AG09319 (cell line): ENCODE results near the gene PCCA.

ENCODE experiments used
- DNase-seq: peaks from one replicate; pipeline ENCODE4 v3.0.0-alpha.2; 2010; ENCODE audit warnings: low read depth; ENCODE audit errors: extremely low read depth
- TF ChIP-seq, protein P1 (sequence below): IDR thresholded peaks from 2 replicates; pipeline ENCODE4 v1.5.1; 2011; ENCODE audit warnings: low read depth, mild to moderate bottlenecking, inconsistent platforms, low read length, moderate library complexity

Gene PCCA

DNA sequence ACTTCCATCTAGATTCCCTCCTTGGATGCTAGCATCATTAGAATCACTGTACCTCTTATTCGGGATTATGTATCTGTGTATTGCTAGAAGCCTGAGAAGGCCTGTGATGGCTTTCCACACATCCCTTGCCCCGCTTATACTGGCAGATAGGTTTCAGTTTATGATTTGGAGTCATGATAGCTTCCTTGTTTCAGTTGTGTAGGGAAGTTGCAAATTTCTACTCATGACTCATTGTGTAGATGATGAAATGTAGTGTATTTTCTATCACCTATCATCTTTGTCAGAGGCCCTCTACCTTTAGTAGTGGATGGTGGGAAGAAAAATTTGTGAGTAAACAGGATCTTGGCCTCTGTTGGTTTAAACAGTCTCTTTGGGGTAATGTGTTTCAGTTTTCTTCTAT lies 334.5 kb downstream of the PCCA start:
- DNase-seq, result no peak
- TF ChIP-seq, protein P1, sequence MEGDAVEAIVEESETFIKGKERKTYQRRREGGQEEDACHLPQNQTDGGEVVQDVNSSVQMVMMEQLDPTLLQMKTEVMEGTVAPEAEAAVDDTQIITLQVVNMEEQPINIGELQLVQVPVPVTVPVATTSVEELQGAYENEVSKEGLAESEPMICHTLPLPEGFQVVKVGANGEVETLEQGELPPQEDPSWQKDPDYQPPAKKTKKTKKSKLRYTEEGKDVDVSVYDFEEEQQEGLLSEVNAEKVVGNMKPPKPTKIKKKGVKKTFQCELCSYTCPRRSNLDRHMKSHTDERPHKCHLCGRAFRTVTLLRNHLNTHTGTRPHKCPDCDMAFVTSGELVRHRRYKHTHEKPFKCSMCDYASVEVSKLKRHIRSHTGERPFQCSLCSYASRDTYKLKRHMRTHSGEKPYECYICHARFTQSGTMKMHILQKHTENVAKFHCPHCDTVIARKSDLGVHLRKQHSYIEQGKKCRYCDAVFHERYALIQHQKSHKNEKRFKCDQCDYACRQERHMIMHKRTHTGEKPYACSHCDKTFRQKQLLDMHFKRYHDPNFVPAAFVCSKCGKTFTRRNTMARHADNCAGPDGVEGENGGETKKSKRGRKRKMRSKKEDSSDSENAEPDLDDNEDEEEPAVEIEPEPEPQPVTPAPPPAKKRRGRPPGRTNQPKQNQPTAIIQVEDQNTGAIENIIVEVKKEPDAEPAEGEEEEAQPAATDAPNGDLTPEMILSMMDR, result no peak

DNA sequence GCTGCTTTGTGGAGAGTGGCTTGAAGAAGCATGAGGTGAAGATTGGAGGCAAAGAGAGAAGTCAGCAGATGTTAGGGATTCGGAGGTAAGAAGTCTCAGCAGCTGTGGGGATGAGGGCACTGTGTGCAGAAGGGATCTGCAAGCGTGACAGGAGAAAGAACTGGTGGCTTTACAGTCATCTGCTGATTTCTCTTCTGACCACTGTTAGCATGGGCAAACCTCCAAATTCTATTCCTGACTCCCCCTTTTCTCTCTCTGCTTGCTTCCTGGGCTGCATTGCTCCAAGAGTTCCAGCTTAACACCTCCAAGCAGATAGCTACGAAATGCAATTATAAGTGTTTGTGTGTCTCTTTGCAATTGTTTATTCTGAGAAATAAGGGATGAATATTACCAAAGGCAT lies 340.1 kb downstream of the PCCA start:
- DNase-seq, result no peak
- TF ChIP-seq, protein P1, result no peak

DNA sequence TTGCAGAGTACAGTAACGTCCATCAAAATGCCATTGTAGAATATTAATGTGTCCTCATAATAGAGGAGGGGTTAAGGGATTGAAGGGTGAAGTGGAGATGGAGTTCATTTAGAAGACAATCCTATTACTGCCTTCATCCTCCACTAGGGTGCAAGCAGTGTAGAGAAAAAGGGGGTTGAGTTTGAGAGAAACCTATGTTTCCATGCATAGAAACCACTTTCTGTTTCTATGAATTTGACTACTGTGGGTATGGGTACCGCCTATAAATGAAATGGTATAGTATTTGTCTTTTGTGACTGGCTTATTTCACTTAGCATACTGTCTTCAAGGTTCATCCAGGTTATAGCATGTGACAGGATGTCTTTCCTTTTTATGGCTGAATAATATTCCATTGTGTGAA lies 343.7 kb downstream of the PCCA start:
- TF ChIP-seq, protein P1, result no peak
- DNase-seq, result no peak

DNA sequence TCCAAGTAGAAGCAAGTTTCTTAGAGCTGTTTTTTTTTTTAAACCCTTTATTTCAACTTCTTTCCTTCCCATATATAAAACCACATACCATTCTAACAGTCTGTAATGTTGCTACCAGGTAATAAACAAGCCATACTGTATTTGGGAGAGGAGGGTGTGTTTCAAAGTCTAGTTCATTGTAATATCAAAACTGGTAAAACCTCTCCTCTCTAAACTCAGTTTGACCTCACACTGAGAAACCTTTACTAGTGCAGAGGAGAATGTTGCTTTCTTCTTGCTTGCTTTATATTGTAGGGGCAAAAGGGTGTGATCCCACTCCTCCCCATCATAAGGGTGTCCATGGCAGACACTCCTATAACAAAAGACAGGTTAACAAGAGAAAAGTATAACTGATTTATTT lies 344.6 kb downstream of the PCCA start:
- DNase-seq, result no peak
- TF ChIP-seq, protein P1, result no peak

DNA sequence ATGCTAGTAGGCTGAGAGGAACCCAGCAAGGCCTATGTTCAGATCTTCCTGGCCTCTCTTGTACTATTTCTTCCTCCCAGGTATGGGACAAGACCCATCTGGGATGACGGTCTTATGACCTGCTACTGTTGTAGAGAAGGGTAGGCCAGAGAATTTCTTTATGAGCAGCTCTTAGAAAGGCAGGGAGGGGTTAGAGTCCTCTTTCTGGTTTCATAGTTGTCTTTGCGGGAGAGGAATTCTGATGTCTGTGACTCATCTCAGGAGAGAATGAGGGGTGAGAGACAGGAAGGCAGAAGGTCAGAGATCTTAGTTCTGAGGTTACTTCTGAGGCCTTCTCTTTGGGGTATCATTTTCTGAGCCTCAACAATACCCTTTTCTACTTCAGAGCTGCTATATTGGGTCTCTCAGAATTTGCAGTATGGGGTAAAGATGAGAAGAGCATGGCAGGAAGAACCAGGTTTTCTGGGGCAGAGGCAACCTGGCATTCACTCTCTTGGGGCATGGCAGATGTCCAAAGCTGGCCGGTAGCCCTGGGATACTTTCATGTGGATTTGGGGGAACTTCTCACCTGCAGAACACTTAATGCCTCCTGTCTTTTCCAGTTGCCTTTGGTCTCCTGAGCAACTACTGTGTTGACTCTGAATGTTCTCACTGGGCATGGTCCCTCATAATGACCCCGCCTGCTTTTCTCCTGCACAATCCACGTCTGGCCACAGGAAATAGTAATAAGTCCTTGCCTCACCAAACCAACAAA lies 345.3 kb downstream of the PCCA start:
- TF ChIP-seq, protein P1, result no peak
- DNase-seq, result no peak

DNA sequence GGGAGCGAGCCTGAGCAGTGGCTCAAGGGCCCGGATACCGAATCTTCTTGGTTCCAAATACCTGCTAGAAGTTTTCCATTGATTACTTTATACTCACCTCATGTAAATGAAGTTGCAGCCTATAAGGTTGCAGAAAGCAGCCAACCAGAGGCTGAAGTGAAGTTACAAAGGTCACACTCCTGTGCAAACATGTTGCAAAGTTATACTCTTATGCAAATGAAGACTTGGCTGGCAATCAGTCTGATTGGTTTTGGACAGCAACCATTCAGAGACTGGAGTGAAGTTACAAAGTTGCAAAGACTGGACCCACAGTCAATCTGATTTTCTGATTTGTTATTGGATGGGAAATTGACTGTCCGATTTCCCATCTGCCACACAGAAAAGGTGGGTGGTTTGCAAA lies 347.2 kb downstream of the PCCA start:
- TF ChIP-seq, protein P1, result no peak
- DNase-seq, result no peak

DNA sequence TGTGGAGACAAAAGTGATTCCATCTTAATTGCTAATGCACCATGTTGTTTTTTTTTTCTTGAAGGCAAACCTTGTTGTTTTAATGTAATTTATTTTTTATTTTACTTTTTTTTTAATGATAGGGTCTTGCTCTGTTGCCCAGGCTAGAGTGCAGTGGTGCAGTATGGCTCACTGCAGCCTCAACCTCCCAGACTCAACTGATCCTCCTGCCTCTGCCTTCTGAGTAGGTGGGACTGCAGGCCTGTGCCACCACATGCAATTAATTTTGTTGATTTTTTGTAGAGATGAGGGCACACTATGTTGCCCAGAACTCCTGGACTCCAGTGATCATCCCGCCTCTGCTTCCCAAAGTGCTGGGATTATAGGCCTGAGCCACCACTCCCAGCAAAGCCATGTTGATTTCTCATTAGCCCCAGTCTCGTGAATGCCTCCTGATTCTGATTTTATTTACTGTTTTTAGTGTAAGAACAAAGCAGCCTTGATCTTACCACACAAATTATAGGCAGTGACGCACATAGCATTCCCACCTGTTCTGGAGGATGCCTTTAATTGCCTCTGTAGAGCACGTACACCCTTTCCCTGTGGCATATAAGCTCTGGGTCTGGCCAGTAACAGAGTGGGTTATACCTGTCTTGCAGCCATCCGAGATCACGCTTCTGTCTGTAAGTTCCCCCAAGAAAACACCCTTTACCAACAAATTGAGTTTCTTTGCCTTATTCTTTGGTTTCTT lies 349.3 kb downstream of the PCCA start:
- TF ChIP-seq, protein P1, result no peak
- DNase-seq, result no peak
